T follicular helper cell (primary cell): ENCODE results near the gene EIF4G2.

Experiments used
- DNase-seq: peaks from one replicate; pipeline ENCODE4 v3.0.0-alpha.2; 2020; ENCODE audit warnings: low read depth

The EIF4G2 gene

GRCh38 chr11:10808235-10808552, 532 bp downstream of the EIF4G2 start:
- peak; percentile 14 for DNase-seq

GRCh38 chr11:10807493-10808234, 1.1 kb downstream of the EIF4G2 start:
- peak; percentile 20 for DNase-seq

GRCh38 chr11:10806206-10806605, 2.5 kb downstream of the EIF4G2 start:
- DNase-seq, result no peak

DNA sequence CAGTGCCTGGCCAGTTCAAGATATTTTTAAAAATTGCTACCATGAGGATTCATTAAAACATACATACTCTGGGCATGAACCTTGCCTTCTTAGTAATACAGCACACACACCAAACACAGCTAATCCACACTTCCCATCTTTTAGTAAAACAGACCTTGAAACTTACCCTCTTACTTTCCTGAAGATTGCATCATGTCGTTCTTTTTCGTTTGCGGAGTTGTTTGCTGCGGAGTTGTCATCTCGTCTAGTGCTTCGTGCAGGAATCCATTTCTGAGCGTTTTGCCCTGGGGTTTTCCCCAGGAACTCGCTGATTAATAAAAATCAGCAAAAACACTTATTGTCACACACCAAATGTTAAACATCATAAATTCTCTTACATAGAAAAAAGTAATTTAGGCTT, 3.0 kb downstream of the EIF4G2 start:
- no peak for DNase-seq

- DNase-seq, result no peak
Measured at GRCh38 chr11:10803676-10804075, 5.0 kb downstream of the EIF4G2 start.

DNA sequence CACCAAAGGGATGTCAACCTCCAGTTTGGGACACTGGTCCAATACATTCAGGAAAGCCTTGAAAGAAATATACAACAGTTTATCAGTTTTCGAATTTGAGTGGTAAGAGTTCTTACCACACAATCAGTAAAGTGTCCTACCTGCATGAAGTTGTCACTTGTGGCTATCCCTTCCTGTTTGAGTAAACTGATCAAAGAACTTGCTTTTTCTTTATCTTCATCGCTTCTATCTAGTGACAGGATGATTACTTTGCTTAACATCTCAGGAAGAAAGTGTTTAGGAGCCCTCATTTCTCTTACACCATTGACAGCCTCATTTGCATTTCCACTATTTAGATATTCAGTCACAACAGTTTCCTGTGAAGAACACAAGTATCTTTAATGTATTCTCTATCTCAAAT, 8.4 kb downstream of the EIF4G2 start:
- no peak for DNase-seq

DNA sequence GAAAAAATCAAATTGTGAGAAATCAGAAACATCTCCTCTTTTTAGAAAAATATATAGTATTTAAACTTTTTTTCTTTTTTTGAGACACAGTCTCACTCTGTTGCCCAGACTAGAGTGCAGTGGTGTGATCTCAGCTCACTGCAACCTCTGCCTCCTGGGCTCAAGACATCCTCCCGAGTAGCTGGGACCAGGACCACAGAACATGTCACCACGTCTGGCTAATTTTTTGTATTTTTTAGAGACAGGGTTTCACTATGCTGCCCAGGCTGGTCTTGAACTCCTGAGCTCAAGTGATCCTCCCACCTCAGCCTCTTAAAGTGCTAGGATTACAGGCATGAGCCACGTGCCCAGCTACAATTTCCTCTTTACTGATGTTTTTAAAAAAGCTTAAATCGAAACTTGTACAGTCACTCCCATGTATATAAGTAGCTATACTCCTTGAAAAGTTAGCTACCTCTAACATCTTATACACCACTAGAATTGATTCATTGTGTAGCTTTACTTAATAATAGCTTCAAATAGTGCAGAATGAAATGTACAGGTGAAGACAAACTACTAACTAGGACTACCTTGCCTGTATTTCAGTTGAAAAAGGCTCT, 10.3 kb downstream of the EIF4G2 start:
- no peak for DNase-seq

GRCh38 chr11:10797531-10797930, 11.2 kb downstream of the EIF4G2 start:
- DNase-seq, result no peak

GRCh38 chr11:10797001-10797400, 11.7 kb downstream of the EIF4G2 start:
- DNase-seq, result no peak

DNA sequence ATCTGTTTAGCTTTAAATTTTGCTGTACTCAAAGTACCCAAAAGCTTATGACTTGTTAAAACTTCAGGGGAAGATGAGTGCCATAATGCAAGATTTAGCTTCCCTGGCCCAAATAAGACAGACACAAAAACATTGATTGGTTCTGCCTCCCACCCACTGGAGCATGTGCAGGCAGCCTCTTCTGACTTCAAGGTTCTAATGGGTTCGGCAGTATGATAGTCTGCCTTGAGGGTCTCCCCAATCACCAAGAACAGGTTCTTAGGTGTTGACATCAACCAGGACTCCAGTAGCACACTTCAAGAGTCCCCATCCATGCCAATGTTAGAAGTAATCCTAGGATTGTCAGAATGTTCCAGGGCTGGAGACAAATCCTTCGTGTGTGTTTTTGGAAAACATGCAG, 12.5 kb downstream of the EIF4G2 start:
- DNase-seq, result no peak

- DNase-seq, result no peak
Measured at GRCh38 chr11:10793470-10794255, 15.1 kb downstream of the EIF4G2 start.

DNA sequence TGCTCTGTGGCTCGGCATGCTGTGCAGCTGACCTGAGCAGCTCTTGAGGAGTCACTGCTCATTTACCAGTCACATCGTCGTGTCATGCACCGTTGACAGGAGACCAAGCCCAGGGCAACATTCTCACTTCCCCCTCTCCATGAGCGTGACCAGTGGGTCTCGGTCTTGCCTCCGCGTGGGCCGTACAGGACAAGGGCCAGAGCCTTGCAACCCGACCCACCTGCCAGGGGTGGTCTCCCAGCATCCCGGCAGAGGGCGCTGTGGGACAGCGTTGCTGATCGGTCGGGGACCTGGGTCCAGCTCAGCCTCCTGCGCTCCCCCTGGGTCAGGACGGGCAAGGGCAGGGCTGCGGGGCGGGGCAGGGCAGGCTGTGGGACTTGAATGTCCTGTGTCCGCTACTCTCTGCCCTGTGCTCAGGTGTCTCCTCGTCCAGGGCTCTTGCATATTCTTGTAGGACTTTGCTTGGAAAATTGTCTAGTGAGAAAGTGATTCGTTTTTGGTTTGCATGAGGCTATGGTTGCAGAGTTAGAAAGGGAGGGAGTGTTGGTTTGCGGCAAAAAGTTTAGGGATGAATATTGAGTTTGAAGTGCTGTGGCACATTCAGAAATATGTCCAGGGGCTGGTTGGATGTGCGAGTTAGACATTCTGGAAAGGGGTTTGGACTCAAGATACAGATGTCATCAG, 16.2 kb downstream of the EIF4G2 start:
- peak; percentile 72 for DNase-seq

- DNase-seq, result no peak
Measured at GRCh38 chr11:10786451-10786850, 22.3 kb downstream of the EIF4G2 start.

GRCh38 chr11:10785146-10785474, 23.6 kb downstream of the EIF4G2 start:
- no peak for DNase-seq

DNA sequence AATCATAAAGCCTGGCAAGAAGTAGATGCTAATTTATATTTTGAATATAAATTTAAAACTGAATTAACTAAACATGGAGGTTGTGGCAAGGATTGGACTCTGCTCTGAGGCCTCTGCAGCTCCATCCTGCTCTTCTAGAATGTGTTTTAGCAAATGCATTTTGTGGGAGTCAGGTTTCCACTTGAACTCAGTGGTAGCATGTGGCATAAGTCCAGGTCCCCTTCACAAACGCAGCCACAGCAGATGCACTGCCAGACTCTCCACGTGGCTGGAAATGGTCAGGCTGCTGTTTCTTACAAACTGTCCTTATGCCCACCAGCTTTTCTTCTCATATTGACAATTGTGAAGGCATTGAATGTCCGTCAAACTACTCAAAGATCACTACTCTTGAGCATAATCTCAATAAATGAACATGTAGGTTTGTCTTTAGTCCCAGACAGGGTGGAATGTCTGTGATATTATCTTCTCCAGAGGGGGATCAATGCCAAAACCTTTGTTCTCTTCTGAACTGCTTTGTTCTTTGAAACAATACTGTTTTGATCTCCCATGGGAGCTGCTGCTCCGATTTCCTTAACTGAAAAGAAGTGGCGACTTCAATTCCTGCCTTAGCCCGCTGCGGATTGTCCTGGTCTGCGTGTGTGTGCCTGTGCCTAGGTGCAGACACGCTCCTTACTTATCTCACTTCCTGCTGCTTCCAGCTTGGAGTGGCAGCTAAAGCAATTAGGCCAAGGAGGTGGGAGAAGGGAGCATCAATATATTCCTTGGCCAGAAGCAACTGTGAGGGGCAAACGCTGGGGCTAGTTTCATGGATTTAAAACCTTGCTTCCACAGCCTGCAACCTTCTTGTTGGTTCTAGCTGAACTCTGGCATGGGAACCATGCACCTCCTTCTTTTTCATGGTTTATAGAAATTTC, 24.2 kb downstream of the EIF4G2 start:
- no peak for DNase-seq

- DNase-seq, result no peak
Measured at GRCh38 chr11:10780040-10780439, 28.7 kb downstream of the EIF4G2 start.

GRCh38 chr11:10779086-10779485, 29.6 kb downstream of the EIF4G2 start:
- DNase-seq, result no peak

GRCh38 chr11:10778217-10778970, 30.3 kb downstream of the EIF4G2 start:
- no peak for DNase-seq

- DNase-seq, result no peak
Measured at GRCh38 chr11:10777806-10778205, 30.9 kb downstream of the EIF4G2 start.

GRCh38 chr11:10777393-10777793, 31.3 kb downstream of the EIF4G2 start:
- DNase-seq, result no peak

GRCh38 chr11:10774811-10775210, 33.9 kb downstream of the EIF4G2 start:
- no peak for DNase-seq
